ENCODE results near the gene DRG2.
A peak's percentile ranks its signal among the peaks of the same experiment; 100 is the strongest.

Gene DRG2

GRCh38 chr17:18087610-18088491, at the start of gene DRG2 (continued):
- peak; percentile 99 for TF ChIP-seq KLF16 (tag by site-specific recombination; IDR thresholded peaks at IDR 0.05)
- no peak for TF ChIP-seq ZNF416 (tag by site-specific recombination; IDR thresholded peaks at IDR 0.05)
- TF ChIP-seq ZNF223 (tag by site-specific recombination; IDR thresholded peaks at IDR 0.05) = peak; percentile 50; the same call in 1 of the 2 replicates
- TF ChIP-seq ZSCAN4 (tag by site-specific recombination; IDR thresholded peaks at IDR 0.05) = peak; percentile 69
- TF ChIP-seq ZNF341 (tag by site-specific recombination; IDR thresholded peaks at IDR 0.05; ENCODE audit: low read depth) = peak; percentile 79
- TF ChIP-seq TRIM28 (IDR thresholded peaks at IDR 0.05; ENCODE audit: borderline replicate concordance, low read length) = peak; percentile 78; the same call in 1 of the 2 replicates
- no peak for TF ChIP-seq MYNN (tag by site-specific recombination; IDR thresholded peaks at IDR 0.05; ENCODE audit: borderline replicate concordance)
- no peak for TF ChIP-seq ZNF560 (tag by site-specific recombination; IDR thresholded peaks at IDR 0.05; ENCODE audit: borderline replicate concordance)
- TF ChIP-seq ZNF529 (tag by site-specific recombination; IDR thresholded peaks at IDR 0.05; ENCODE audit: insufficient replicate concordance) = peak; percentile 29
- peak; percentile 95 for TF ChIP-seq ZNF600 (tag by site-specific recombination; IDR thresholded peaks at IDR 0.05)
- peak; percentile 80 for TF ChIP-seq ZNF335 (tag by site-specific recombination; conservative IDR thresholded peaks at IDR 0.05)
- peak; percentile 84 for TF ChIP-seq ZNF280D (tag by site-specific recombination; IDR thresholded peaks at IDR 0.05)
- TF ChIP-seq TSHZ1 (tag by site-specific recombination; IDR thresholded peaks at IDR 0.05; ENCODE audit: borderline replicate concordance) = peak; percentile 67; the same call in 1 of the 2 replicates
- peak; percentile 95 for TF ChIP-seq ZNF121 (tag by site-specific recombination; IDR thresholded peaks at IDR 0.05)
- peak; percentile 92 for TF ChIP-seq ZBTB17 (tag by site-specific recombination; IDR thresholded peaks at IDR 0.05)
- peak; percentile 78 for TF ChIP-seq CTCF (tag by site-specific recombination; IDR thresholded peaks at IDR 0.05)
- peak; percentile 73 for TF ChIP-seq ZNF558 (tag by site-specific recombination; IDR thresholded peaks at IDR 0.05)
- TF ChIP-seq ZNF510 (tag by site-specific recombination; IDR thresholded peaks at IDR 0.05; ENCODE audit: insufficient replicate concordance) = no peak
- TF ChIP-seq ZNF530 (tag by site-specific recombination; IDR thresholded peaks at IDR 0.05; ENCODE audit: low read depth) = no peak
- no peak for TF ChIP-seq ZNF549 (tag by site-specific recombination; IDR thresholded peaks at IDR 0.05)
- TF ChIP-seq ZNF639 (tag by site-specific recombination; IDR thresholded peaks at IDR 0.05) = peak; percentile 99
- peak; percentile 88; the same call in 1 of the 2 replicates for TF ChIP-seq ZNF174 (tag by site-specific recombination; IDR thresholded peaks at IDR 0.05)
- no peak for TF ChIP-seq BCL6B (tag by site-specific recombination; IDR thresholded peaks at IDR 0.05)
- peak; percentile 48; the same call in 1 of the 2 replicates for TF ChIP-seq OSR2 (tag by site-specific recombination; IDR thresholded peaks at IDR 0.05)
- no peak for TF ChIP-seq GLIS2 (tag by site-specific recombination; IDR thresholded peaks at IDR 0.05)
- peak; percentile 97 for TF ChIP-seq ZFHX2 (tag by site-specific recombination; conservative IDR thresholded peaks at IDR 0.05)
- peak; percentile 99 for TF ChIP-seq ZNF324 (tag by site-specific recombination; IDR thresholded peaks at IDR 0.05)

Measured in HEK293 (cell line).